Breast epithelium (tissue), 4 donors: ENCODE data around the gene SYCE3. TPM values are rescaled to one million over a fixed set of nuclear protein-coding genes. Genes with fewer than 3 reads are reported as not detected.
"Not testable (repeated sequence)": the region's sequence is repeated elsewhere in the genome, so short reads cannot be mapped to it uniquely, and the experiment has no call there.

Source experiments
- DNase-seq, 2 donors: peaks; one replicate each; pipeline ENCODE4 v3.0.0-alpha.2; 2019; ENCODE audit warnings: low spot score in 2 of 2
- H3K27ac ChIP-seq, 2 donors: fragments of 200-600 bp; sonication (generic) in 1 of 2; one replicate each; pipeline ENCODE4 v1.5.1; 2016 to 2019; ENCODE audit warnings: mild to moderate bottlenecking in 1 of 2
- H3K27me3 ChIP-seq, 2 donors: fragments of 200-600 bp; sonication (generic) in 1 of 2; one replicate each; pipeline versions ENCODE4 v1.5.1 to v1.6.0; 2017 to 2019; ENCODE audit warnings: control low read depth in 1 of 2, mild to moderate bottlenecking in 1 of 2
- H3K36me3 ChIP-seq: fragments of 200-600 bp; one replicate; pipeline ENCODE4 v1.5.1; 2019
- H3K4me1 ChIP-seq, 2 donors: fragments of 200-600 bp; sonication (generic); one replicate each; pipeline ENCODE4 v1.5.1; 2016 to 2019; ENCODE audit warnings: control low read depth in 1 of 2
- H3K4me3 ChIP-seq, 3 donors: fragments of 200-600 bp; sonication (generic); 1 replicate in 2 of 3; 2 replicates in 1 of 3; pipeline ENCODE4 v1.5.1; 2016 to 2019; ENCODE audit warnings: mild to moderate bottlenecking in 3 of 3, moderate library complexity in 2 of 3
- H3K9me3 ChIP-seq, 2 donors: fragments of 200-600 bp; sonication (generic) in 1 of 2; one replicate each; pipeline ENCODE4 v1.5.1; 2016 to 2019; ENCODE audit warnings: control low read depth in 1 of 2
- POLR2A ChIP-seq: fragments of 450-650 bp; IDR thresholded peaks from one replicate; pipeline ENCODE4 v1.6.1; 2016; ENCODE audit warnings: antibody characterized with exemption, mild to moderate bottlenecking, moderate library complexity
- POLR2AphosphoS5 ChIP-seq, 3 donors: sonication (generic); formaldehyde crosslinking; IDR thresholded peaks; one replicate each; pipeline ENCODE4 v1.6.1; 2017; ENCODE audit warnings: antibody characterized with exemption in 3 of 3
- intact Hi-C: fragments of 100-400 bp; cut with DNase I; formaldehyde crosslinking; loops from one replicate; pipeline ENCODE4 v1.15.1; 2023; ENCODE audit warnings: low total_unique reads
- total RNA-seq, 3 donors: library from RNA; depleted of rRNA; stranded (reverse); fragments of >200 nt; gene quantifications; one replicate each; pipeline ENCODE4 v1.1.0, GENCODE V29; 2016
- TF ChIP-seq, protein P1 (sequence below), 3 donors: fragments of 450-650 bp; IDR thresholded peaks; one replicate each; pipeline ENCODE4 v1.5.1; 2016 to 2017; ENCODE audit warnings: antibody characterized with exemption in 3 of 3, mild to moderate bottlenecking in 3 of 3, moderate library complexity in 3 of 3

SYCE3 gene
- total RNA-seq, 3 donors from 2014 or later, result not detected

DNA sequence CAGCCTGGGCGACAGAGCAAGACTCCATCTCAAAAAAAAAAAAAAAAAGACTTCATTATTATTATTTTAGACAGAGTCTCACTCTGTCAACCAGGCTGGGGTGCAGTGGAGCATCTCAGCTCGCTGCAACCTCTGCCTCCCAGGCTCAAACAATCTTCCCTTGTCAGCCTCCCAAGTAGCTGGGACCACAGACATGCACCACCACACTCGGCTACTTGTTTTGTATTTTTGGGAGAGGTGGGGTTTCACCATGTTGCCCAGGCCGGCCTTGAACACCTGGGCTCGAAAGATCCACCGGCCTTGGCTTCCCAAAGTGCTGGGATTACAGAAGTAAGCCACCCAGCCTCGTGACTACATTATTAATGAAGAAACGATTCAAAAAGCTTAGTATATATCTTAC is 27.6 kb downstream of the SYCE3 start:
- no peak overlapping the region for H3K27ac ChIP-seq
- no peaks in the 10 kb centered on the region for H3K9me3 ChIP-seq
- intact Hi-C loops, result no loop called here
- no peaks in the 10 kb centered on the region for H3K4me1 ChIP-seq
- no peaks in the 10 kb centered on the region for H3K36me3 ChIP-seq
- no peak for DNase-seq
- TF ChIP-seq POLR2AphosphoS5 (IDR thresholded peaks at IDR 0.05), result no peak
- TF ChIP-seq POLR2A, result no peak
- TF ChIP-seq, protein P1, sequence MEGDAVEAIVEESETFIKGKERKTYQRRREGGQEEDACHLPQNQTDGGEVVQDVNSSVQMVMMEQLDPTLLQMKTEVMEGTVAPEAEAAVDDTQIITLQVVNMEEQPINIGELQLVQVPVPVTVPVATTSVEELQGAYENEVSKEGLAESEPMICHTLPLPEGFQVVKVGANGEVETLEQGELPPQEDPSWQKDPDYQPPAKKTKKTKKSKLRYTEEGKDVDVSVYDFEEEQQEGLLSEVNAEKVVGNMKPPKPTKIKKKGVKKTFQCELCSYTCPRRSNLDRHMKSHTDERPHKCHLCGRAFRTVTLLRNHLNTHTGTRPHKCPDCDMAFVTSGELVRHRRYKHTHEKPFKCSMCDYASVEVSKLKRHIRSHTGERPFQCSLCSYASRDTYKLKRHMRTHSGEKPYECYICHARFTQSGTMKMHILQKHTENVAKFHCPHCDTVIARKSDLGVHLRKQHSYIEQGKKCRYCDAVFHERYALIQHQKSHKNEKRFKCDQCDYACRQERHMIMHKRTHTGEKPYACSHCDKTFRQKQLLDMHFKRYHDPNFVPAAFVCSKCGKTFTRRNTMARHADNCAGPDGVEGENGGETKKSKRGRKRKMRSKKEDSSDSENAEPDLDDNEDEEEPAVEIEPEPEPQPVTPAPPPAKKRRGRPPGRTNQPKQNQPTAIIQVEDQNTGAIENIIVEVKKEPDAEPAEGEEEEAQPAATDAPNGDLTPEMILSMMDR (IDR thresholded peaks at IDR 0.05), result no peak
- no peak overlapping the region for H3K4me3 ChIP-seq
- H3K27me3 ChIP-seq, result no peaks in the 10 kb centered on the region

GRCh38 chr22:50533856-50534711 is 28.6 kb downstream of the SYCE3 start:
- H3K4me1 ChIP-seq, H3K27me3 ChIP-seq, H3K36me3 ChIP-seq, H3K9me3 ChIP-seq, DNase-seq, H3K4me3 ChIP-seq, intact Hi-C loops: not testable (repeated sequence)
- H3K27ac ChIP-seq, result peak overlapping the region in 1 of 2 donors; percentile 13

- Histone ChIP-seq H3K4me1 (no peaks in the 10 kb centered on the region), H3K36me3 (no peaks in the 10 kb centered on the region), H3K27ac (peak overlapping the region; percentile 98 to 99), H3K27me3 (no peaks in the 10 kb centered on the region), H3K4me3 (no peak overlapping the region), H3K9me3 (no peaks in the 10 kb centered on the region)
- intact Hi-C loops, result no loop called here
- no peak for DNase-seq
- TF ChIP-seq POLR2A, result no peak
- no peak for TF ChIP-seq POLR2AphosphoS5 (IDR thresholded peaks at IDR 0.05)
- TF ChIP-seq, protein P1 (IDR thresholded peaks at IDR 0.05), result no peak
Observed at GRCh38 chr22:50532824-50533796, 29.6 kb downstream of the SYCE3 start.

GRCh38 chr22:50531962-50532674 is 30.6 kb downstream of the SYCE3 start:
- Histone ChIP-seq H3K4me1 (no peaks in the 10 kb centered on the region), H3K4me3 (peak overlapping the region; percentile 68 to 84 (median 68)), H3K36me3 (no peaks in the 10 kb centered on the region), H3K27me3 (no peaks in the 10 kb centered on the region), H3K9me3 (no peaks in the 10 kb centered on the region), H3K27ac (peak overlapping the region; percentile 98 to 99)
- intact Hi-C loops, result no loop called here
- peak in 2 of 3 donors; percentile 52 to 77 for TF ChIP-seq POLR2AphosphoS5 (IDR thresholded peaks at IDR 0.05)
- TF ChIP-seq POLR2A, result peak; percentile 38
- TF ChIP-seq, protein P1 (IDR thresholded peaks at IDR 0.05), result no peak
- DNase-seq, result peak; percentile 86 to 90

GRCh38 chr22:50531546-50531961 is 31.2 kb downstream of the SYCE3 start:
- peak; percentile 71 to 72 for DNase-seq
- H3K27me3 ChIP-seq, result no peaks in the 10 kb centered on the region
- H3K4me3 ChIP-seq, result peak overlapping the region; percentile 68 to 84 (median 68)
- no peaks in the 10 kb centered on the region for H3K9me3 ChIP-seq
- no peaks in the 10 kb centered on the region for H3K36me3 ChIP-seq
- intact Hi-C loops, result no loop called here
- peaks cover 0 to 2% of the 10 kb centered on the region in 2 donors for H3K4me1 ChIP-seq
- peak overlapping the region; percentile 98 to 99 for H3K27ac ChIP-seq
- TF ChIP-seq POLR2AphosphoS5 (IDR thresholded peaks at IDR 0.05) (no peak), POLR2A (no peak)
- TF ChIP-seq, protein P1 (IDR thresholded peaks at IDR 0.05), result no peak
